ENCODE data around the gene POMGNT1. TPM values are rescaled to one million over a fixed set of nuclear protein-coding genes. Genes with fewer than 3 reads are reported as not detected.

The POMGNT1 gene
- total RNA-seq, 4 donors from 2014 or later: 5.6 to 67.2 (median 31.8) TPM

DNA sequence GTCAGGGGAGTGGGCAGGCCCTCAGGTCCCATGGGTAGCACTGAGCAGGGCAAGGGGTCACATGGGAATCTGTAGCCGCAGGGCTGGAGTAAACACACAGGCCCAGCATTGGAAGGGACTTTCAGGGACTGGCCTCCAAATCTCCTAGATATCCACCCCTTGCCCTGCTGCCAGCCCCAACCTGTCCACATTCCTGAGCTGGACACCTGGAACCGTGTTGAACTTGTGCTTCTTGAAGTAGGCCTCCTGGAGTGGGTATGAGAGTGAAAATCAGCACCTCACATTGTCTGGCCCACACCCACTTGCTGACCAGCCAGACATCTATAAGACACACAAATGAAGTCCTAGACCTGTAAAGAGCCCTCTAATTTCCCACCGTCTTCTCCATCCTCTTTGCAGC, 7.7 kb downstream of the POMGNT1 start:
- intact Hi-C loops (cut with DNase I; ENCODE audit: low total_unique reads): no loop called here
- DNase-seq: no peak
- no peak overlapping the region for H3K27ac ChIP-seq
- no peak overlapping the region for H3K4me3 ChIP-seq
- no peaks in the 10 kb centered on the region for H3K4me1 ChIP-seq
- no peaks in the 10 kb centered on the region for H3K27me3 ChIP-seq
- H3K9me3 ChIP-seq: no peaks in the 10 kb centered on the region
- TF ChIP-seq, protein P1, sequence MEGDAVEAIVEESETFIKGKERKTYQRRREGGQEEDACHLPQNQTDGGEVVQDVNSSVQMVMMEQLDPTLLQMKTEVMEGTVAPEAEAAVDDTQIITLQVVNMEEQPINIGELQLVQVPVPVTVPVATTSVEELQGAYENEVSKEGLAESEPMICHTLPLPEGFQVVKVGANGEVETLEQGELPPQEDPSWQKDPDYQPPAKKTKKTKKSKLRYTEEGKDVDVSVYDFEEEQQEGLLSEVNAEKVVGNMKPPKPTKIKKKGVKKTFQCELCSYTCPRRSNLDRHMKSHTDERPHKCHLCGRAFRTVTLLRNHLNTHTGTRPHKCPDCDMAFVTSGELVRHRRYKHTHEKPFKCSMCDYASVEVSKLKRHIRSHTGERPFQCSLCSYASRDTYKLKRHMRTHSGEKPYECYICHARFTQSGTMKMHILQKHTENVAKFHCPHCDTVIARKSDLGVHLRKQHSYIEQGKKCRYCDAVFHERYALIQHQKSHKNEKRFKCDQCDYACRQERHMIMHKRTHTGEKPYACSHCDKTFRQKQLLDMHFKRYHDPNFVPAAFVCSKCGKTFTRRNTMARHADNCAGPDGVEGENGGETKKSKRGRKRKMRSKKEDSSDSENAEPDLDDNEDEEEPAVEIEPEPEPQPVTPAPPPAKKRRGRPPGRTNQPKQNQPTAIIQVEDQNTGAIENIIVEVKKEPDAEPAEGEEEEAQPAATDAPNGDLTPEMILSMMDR (IDR thresholded peaks at IDR 0.05): no peak
- TF ChIP-seq POLR2A (IDR thresholded peaks at IDR 0.05): no peak
- no peaks in the 10 kb centered on the region for H3K36me3 ChIP-seq

DNA sequence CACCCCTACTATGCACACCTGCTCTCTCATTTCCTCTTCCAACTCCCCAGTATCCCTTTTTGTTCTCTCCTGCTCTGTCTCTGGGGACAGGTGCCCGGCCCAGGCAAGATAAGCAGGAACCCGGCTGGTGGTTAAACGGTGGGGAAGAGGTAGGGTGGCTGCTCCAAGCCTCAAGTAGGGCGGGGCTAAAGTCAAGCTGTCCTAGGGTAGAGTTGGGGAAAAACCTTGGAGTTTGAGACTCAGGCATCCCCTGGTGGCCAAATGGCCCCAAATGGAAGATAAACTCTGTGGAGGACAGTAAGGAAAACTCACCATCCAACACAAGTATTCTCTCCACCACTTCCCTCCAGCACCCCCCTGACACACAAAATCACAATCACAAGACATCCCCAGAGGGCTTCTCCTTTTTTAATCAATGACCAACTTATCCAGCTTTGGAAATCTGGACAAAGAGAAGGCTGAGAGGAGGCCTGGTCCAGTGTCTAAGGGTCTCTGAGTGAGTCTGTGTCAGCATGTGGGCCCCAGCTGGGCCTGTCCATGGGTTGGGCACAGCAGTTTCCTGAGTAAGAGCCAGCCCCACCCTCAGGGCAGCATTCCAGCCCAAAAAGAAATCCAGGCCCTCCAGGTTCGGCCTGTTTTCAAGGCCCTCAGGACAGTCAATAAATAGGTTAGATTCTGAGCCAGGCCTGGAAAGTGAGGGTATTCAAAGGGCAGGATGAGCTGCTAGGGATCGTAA, 9.8 kb downstream of the POMGNT1 start:
- no peak overlapping the region for H3K4me3 ChIP-seq
- TF ChIP-seq POLR2A (IDR thresholded peaks at IDR 0.05): no peak
- TF ChIP-seq, protein P1 (IDR thresholded peaks at IDR 0.05): no peak
- intact Hi-C loops (cut with DNase I; ENCODE audit: low total_unique reads): no loop called here
- no peaks in the 10 kb centered on the region for H3K27me3 ChIP-seq
- H3K9me3 ChIP-seq: no peaks in the 10 kb centered on the region
- no peaks in the 10 kb centered on the region for H3K36me3 ChIP-seq
- DNase-seq: no peak
- peak overlapping the region in 1 of 2 donors; percentile 41 for H3K27ac ChIP-seq
- H3K4me1 ChIP-seq: no peaks in the 10 kb centered on the region

DNA sequence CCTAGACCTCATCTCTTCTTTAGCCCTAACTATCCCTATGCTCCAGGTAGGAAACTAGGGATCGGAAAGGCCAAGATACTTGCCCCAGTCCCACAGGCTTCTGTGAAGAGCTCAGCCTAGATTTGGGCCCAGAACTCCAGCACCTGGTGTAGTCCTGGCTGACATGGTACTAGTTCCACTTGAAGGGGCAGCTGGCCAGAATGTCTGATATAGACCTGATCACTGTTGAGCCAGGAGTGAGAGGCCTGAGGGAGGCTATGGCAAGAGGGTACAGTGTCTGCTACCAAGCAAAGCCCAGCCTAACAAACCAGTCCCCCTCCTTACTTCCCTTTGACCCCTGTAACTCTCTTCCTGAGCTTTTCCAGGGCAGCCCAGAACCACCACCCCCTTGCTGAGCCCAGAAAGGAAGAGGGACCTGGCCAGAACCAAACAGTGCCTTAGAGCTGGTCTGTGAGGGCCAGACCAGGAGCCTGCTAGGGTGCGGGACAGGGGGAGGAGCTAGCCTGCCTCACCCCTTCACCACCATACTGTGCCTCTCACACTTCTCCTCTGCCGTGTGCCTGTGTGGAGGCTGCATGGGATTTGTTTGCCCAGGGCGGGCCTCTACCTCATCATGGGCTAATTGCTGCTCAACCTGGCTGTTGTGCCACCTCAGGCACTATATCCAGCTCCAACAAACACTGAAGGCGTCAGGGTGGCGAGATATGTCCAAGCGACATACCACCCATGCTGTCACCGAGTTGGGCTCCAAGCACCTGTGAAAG, 10.9 kb downstream of the POMGNT1 start:
- DNase-seq: no peak
- no peaks in the 10 kb centered on the region for H3K9me3 ChIP-seq
- no peak overlapping the region for H3K27ac ChIP-seq
- no peak overlapping the region for H3K4me3 ChIP-seq
- H3K4me1 ChIP-seq: no peaks in the 10 kb centered on the region
- H3K27me3 ChIP-seq: no peaks in the 10 kb centered on the region
- no peaks in the 10 kb centered on the region for H3K36me3 ChIP-seq
- TF ChIP-seq, protein P1 (IDR thresholded peaks at IDR 0.05): no peak
- no peak for TF ChIP-seq POLR2A (IDR thresholded peaks at IDR 0.05)
- intact Hi-C loops (cut with DNase I; ENCODE audit: low total_unique reads): no loop called here

DNA sequence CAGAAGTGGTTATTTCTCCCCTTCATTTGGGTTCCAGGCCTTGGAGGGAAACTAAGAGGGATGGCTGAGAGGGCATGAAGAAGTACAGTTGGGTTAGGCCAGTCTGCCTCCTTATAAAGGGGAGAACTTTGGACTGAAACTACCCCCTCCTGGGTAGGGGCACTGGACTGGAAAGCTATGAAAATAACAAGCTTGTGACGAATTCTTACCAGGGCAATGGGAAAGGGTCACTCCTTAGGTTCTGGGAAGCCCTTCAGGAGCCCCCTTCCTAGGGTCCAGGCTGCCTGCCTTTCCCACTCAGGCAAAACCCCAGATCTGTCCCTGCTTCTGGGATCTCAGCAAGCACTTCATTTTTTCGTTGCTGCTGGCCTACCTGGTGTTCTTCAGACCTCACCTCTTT, 12.2 kb downstream of the POMGNT1 start:
- Histone ChIP-seq H3K4me3 (no peak overlapping the region), H3K27ac (no peak overlapping the region), H3K9me3 (no peaks in the 10 kb centered on the region), H3K36me3 (no peaks in the 10 kb centered on the region), H3K27me3 (no peaks in the 10 kb centered on the region), H3K4me1 (no peaks in the 10 kb centered on the region)
- DNase-seq: no peak
- TF ChIP-seq, protein P1 (IDR thresholded peaks at IDR 0.05): no peak
- TF ChIP-seq POLR2A (IDR thresholded peaks at IDR 0.05): no peak
- intact Hi-C loops (cut with DNase I; ENCODE audit: low total_unique reads): no loop called here
